ENCODE results near the gene ANKRD33B. TPM values are rescaled to one million over a fixed set of nuclear protein-coding genes. Genes with fewer than 3 reads are reported as not detected.

Gene ANKRD33B
- total RNA-seq, 4 donors from 2014 or later = 0.70 to 6.6 (median 3.6) TPM

DNA sequence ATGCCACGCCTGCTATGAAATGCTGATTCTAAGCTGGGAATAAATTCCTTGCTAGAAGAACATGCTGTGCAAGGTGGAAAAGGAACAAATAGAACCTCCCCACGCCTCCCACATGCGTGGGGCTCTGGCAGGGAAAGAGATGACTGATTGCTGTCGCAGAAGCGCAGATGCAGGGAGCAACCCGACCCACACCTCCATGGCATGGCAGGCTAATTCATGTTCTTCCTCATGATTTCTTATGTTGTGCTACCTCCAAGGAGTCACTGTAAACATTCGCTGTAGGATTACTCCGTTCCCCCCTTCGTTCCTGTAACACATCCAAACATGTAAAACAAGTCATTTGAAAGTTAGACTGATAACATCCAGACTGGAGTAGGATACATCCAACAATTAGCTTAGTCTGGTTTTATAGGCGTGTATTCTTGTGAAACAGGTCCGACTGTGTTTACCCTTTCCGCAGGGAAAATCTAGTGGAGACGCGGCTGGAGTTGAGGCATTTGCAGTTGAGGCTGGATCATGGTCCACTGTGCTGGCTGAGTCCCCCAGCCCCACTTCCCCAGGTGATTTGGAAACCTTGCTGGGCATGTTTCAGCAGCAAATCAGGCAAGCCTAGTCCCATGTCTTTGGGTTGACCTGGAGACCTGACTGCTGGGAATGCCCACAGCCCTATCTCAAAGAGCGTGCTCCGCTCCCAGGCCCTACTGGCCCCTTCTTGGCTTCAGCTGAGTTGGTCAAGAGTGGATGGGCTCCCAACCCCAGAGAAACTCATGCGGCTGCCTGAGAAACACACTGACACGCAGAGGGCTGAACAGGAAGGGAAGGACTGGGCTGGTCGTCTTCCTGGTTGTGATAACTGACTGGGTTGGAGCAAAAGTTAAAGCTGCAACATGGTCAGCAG is 24.8 kb upstream of the ANKRD33B start:
- no peak overlapping the region for H3K4me3 ChIP-seq
- no peaks in the 10 kb centered on the region for H3K9me3 ChIP-seq
- H3K27ac ChIP-seq = no peak overlapping the region
- DNase-seq = no peak
- peaks cover 0 to 8% (median 0%) of the 10 kb centered on the region in 4 donors for H3K4me1 ChIP-seq
- TF ChIP-seq POLR2A (IDR thresholded peaks at IDR 0.05) = no peak
- TF ChIP-seq CTCF (IDR thresholded peaks at IDR 0.05) = no peak
- no peaks in the 10 kb centered on the region for H3K27me3 ChIP-seq
- no peaks in the 10 kb centered on the region for H3K36me3 ChIP-seq

GRCh38 chr5:10539687-10539998 is 24.2 kb upstream of the ANKRD33B start:
- Histone ChIP-seq H3K4me3 (no peak overlapping the region), H3K4me1 (peaks cover 0 to 8% (median 0%) of the 10 kb centered on the region in 4 donors), H3K9me3 (no peaks in the 10 kb centered on the region), H3K27ac (no peak overlapping the region), H3K36me3 (no peaks in the 10 kb centered on the region), H3K27me3 (no peaks in the 10 kb centered on the region)
- DNase-seq = no peak
- TF ChIP-seq CTCF (IDR thresholded peaks at IDR 0.05) (no peak), POLR2A (IDR thresholded peaks at IDR 0.05) (no peak)

- Histone ChIP-seq H3K4me3 (no peak overlapping the region), H3K27ac (no peak overlapping the region), H3K36me3 (no peaks in the 10 kb centered on the region), H3K27me3 (no peaks in the 10 kb centered on the region), H3K9me3 (no peaks in the 10 kb centered on the region), H3K4me1 (peaks cover 0 to 8% (median 0%) of the 10 kb centered on the region in 4 donors)
- TF ChIP-seq POLR2A (IDR thresholded peaks at IDR 0.05) = no peak
- TF ChIP-seq CTCF (IDR thresholded peaks at IDR 0.05) = no peak
- DNase-seq = no peak
Measured at GRCh38 chr5:10540036-10540544, 23.8 kb upstream of the ANKRD33B start.

- no peaks in the 10 kb centered on the region for H3K27me3 ChIP-seq
- peaks cover 0 to 8% (median 0%) of the 10 kb centered on the region in 4 donors for H3K4me1 ChIP-seq
- H3K9me3 ChIP-seq = no peaks in the 10 kb centered on the region
- TF ChIP-seq CTCF (IDR thresholded peaks at IDR 0.05) (no peak), POLR2A (IDR thresholded peaks at IDR 0.05) (no peak)
- no peak for DNase-seq
- no peak overlapping the region for H3K27ac ChIP-seq
- H3K4me3 ChIP-seq = no peak overlapping the region
- H3K36me3 ChIP-seq = no peaks in the 10 kb centered on the region
Measured at GRCh38 chr5:10540951-10541646, 22.8 kb upstream of the ANKRD33B start.

DNA sequence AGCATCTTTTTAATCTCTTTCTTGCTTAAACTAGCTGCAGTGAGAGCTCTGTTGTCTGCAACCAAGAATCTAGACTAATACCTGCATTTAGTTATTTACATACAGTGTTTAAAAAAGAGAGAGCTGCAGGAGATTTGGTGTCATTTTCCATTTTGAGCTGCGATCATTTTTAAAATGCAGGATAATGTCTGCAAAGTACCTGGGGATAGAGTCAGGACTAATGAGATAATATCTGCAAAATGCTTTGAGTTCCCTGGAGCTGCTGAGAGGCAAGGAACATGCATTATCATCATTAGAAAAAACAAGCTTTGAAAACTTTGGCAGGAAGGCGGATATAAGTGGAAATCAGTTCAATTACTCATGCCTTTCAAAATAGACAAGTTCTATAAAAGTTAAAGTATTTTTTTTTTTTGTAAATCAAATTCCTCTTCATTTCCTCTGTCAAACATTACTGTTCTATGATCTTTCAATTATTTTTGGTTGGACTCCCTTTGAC is 21.8 kb upstream of the ANKRD33B start:
- Histone ChIP-seq H3K9me3 (no peaks in the 10 kb centered on the region), H3K27me3 (no peaks in the 10 kb centered on the region), H3K4me3 (no peak overlapping the region), H3K4me1 (peaks cover 0 to 8% (median 0%) of the 10 kb centered on the region in 4 donors), H3K27ac (no peak overlapping the region), H3K36me3 (no peaks in the 10 kb centered on the region)
- TF ChIP-seq POLR2A (IDR thresholded peaks at IDR 0.05) = no peak
- no peak for TF ChIP-seq CTCF (IDR thresholded peaks at IDR 0.05)
- no peak for DNase-seq
